Fibroblast of gingiva (primary cell): Measurements from ENCODE around the gene HOXC6.
"Not testable (repeated sequence)": the region's sequence is repeated elsewhere in the genome, so short reads cannot be mapped to it uniquely, and the experiment has no call there.

Experiments
- DNase-seq: peaks from one replicate; pipeline ENCODE4 v3.0.0-alpha.2; 2011; ENCODE audit warnings: low read depth

HOXC6 gene

DNA sequence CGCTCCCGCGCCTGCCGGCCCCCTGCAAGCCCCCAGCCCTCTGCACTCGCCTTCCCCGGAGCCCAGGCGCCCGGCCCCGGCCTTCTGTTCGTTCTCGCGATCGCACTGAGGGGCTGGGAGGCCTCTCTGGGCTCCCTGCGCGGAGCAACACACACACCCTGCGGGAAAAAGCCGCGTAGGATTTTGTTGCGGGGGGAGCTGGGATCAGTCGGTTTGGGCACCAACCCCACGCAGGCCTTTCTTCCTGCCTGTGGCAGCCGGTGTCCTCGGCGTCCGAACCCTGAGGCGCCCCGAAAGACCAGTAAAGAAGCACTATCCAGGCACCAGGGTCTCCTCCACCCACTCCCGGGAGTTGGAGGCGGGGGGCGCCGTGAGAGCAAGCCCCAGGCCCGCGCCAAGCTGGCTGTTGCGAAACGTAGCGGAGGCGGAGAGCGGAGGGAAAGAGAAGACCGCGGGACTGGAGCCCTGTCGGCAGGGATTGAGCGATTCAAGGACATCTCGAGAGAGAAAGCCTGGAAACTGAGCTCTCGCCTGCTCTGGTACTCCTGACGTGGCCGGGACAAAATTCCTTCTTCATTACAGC, 2.7 kb downstream of the HOXC6 start:
- DNase-seq, result peak; percentile 2

GRCh38 chr12:54031480-54031879, 3.2 kb downstream of the HOXC6 start:
- DNase-seq, result no peak

DNA sequence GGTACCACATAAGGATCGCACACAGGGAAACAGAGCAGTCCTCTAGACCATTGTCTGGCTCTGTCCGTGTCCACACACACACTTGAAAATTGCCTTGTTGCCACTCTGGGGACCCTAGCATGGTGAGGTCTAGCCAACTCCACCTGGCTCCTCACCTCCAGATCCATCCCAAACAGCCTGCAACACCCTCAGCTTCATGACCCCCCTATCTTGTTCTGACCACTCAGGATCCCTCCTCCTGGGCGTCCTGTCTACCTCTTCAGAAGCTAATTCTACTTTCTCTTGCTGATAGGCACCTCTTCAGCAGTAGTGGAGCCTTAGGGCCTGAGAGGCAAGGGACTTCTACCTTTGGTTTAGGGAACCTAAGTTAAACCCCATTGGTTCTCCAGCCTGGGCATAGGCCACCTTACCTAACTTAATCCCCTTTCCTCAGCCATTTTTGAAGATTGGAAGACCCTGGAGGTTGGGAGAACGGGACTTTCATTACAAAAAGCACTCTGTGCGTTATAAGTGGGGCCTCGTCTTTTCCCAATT, 3.9 kb downstream of the HOXC6 start:
- no peak for DNase-seq

- peak; percentile 16 for DNase-seq
Measured at GRCh38 chr12:54032627-54033100, 4.4 kb downstream of the HOXC6 start, which contains the start of gene HOXC5. Gene HOXC5, plus strand, starts transcription at chr12:54033050. Its CDS starts 73 bp downstream, at chr12:54033123.

DNA sequence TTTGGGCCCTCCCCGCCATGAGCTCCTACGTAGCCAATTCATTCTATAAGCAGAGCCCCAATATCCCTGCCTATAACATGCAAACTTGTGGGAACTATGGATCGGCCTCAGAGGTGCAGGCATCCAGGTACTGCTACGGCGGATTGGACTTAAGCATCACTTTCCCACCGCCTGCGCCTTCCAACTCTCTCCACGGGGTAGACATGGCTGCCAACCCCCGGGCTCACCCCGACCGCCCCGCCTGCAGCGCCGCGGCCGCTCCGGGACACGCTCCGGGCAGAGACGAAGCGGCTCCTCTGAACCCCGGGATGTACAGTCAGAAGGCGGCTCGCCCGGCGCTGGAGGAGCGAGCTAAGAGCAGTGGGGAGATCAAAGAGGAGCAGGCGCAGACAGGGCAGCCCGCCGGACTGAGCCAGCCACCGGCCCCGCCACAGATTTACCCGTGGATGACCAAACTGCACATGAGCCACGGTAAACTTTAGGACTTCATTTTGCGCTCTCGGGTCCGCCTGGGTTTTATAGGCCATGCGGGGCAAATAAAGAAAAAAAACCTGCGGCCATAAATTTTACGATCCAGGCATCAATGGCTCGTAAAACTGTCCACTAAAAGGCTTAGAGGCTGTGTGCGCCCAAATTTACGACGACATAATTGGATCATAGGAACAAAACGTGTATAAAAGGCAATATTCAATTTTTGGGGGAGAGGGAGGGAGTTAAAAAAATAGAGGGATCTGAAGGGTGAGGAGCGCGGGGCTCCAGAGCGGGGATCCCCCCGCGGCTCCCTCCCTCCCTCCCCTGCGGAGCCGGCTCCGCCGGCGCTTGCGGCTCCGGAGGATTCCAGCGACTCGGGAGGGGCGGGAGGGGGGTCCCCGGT, 5.1 kb downstream of the HOXC6 start:
- no peak for DNase-seq

GRCh38 chr12:54033980-54034784, 5.9 kb downstream of the HOXC6 start:
- no peak for DNase-seq

DNA sequence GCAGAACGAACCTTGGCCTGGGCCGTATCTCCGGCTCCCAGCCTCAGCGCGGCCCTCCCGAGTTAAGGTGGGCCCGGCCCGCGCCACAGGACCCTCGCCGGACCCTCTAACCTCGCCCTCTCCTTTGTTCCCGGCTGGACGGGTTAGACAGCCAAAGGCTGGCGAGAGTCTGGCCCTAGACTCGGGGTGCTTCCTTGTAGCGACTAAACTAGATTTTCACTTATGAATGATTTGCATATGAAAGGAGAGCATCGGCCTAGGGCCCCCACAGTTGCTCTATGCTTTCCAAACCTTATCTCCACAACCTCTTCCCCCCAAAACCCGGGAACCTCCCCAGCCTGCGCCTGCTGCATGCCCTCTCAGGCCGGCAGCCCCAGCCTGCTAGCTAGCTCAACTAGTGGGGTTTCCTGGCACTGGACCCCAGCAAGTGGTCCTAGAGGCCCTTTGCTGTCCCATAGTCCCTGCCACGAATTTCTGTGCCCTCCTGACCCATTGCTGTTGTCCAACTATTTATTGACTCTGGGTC, 6.6 kb downstream of the HOXC6 start:
- no peak for DNase-seq

GRCh38 chr12:54035568-54036264, 7.5 kb downstream of the HOXC6 start:
- DNase-seq, result no peak

- DNase-seq, result no peak
Measured at GRCh38 chr12:54036620-54037359, 8.6 kb downstream of the HOXC6 start.

GRCh38 chr12:54037360-54038283, 9.4 kb downstream of the HOXC6 start:
- no peak for DNase-seq

DNA sequence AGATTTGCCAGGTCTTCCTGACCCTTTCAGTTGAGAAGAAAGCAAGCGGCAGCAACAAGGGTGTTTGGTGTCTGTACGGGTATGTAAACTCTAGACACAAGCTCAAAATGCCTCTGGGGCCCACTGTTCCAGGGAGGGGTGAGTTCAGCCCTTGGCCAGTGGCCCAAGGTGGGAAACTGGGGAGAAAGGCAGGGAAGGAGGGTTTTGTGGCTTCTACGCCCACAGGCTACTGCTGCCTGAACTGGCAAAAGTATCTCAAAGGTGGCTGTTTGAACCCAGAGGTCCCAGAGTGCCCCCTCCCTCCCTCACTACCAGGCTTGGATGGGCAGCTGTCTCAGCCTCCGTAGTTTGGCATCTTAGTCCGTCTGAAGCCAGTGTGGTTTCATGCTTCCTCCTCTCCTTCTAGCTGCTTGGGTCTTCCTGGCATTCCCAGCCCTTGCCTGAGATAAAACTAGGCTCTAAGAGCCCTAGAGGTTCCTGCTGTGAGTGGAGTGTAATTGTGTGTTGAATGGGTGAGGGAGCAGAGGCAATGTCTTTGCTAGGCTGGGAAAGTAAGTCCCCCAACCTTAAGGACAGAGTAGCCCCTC, 10.1 kb downstream of the HOXC6 start:
- no peak for DNase-seq

DNA sequence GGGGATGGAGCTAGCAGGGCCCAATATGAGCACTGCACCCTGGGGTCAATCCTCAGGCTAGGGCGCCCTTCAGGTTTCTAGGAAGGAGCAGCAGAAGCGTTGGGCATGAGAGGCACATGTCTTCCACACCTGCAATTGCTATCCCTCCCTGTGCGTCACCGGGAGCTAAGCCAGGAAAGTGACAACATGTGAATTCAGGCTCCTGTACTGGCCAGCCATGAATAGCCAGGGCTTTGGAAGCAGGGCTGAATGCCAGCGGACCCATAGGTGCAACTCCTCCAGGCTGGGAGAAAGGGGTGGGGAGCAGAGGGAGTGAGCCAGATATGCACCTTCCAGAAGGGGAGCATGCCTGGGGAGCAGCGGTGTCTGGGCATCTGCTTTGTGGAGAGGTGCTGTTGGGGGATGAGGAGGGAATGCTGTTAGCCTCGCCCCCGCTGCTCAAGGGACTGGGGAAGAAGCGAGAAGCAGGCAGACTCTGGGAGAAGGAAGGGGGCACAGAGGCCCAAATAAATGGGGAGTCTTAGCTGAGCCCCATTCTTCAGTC, 10.7 kb downstream of the HOXC6 start:
- no peak for DNase-seq

DNA sequence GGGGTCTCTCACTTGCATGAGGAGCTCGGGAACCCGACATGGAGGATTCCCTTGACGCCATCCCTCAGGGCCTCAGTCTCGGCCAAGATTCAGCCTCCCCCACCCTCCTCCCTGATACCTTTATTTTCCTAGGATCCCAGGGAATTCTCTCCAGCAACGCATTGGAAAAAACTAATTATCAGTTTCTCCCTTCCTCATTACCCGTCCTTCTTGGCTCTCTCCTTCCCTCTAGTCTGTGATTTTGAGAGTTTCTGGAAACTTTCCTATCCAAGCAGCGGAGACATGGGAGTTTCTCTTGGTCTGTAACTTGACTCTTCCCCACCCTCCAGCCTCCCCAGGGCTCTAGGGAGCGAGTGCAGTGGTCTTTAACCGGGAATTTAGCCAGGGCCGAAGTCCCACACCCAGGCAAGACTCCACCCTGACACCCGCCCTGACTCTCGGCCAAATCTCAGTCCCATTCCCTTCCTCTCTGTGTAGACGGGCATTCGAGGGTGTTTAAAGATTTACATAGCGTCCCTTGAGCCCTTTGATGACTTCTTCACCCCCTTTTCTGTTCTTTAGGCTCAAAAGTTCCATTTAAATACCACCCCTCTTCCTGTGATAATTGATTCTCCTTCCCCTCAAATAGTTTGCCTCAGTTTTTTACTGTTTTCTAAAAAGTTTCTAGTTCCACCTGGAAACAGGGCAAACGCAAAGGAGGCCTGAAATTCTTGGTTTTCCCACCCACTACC, 11.3 kb downstream of the HOXC6 start:
- no peak for DNase-seq

- DNase-seq, result no peak
Measured at GRCh38 chr12:54040148-54040494, 11.9 kb downstream of the HOXC6 start.

DNA sequence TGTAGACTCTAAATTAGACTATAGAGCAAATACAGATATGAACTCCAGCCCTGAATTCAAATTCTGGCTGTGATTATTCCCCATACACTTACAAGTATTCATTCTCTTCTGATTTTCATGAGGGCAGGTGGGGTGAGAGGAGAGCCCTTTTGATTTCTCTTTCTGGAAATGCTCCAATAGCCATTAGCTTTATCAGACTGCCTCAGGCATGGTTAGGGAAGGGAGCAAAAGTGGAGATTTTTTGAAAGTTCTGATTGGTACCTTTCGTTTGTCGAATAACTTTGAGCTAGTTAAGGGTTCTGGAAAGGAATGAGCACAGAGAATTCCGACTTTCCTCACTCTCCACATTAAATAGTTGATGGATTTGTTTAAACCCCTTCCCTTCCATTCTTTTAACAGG, 12.4 kb downstream of the HOXC6 start:
- no peak for DNase-seq

DNA sequence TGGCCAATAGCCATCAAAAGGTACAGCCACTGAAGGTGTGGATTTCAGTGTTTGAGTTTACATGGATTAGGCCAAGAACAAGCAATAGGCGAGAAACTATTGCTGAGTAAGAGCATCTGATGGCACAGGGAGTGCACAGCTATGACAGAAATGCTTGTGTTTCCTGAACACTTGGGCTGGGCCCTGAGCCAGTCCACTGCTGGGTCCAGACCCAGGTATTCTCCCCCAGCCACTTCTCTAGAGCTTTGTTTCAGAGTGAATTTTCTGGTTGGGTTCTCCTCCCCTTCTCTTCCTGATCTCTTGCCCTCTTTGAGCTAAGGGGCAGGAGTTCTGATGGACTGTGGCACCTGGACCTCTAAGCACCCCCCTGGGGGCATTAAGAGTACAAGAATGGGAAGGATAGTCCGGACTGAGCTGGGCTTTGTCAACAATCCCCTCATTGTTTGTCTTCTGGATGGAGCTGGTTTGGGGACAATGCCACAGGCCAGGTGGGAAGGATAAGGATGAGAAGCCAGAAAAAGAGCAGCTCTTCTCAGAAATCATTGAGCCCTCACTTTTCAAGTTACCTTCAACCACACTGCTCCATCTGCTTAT, 13.0 kb downstream of the HOXC6 start:
- no peak for DNase-seq

DNA sequence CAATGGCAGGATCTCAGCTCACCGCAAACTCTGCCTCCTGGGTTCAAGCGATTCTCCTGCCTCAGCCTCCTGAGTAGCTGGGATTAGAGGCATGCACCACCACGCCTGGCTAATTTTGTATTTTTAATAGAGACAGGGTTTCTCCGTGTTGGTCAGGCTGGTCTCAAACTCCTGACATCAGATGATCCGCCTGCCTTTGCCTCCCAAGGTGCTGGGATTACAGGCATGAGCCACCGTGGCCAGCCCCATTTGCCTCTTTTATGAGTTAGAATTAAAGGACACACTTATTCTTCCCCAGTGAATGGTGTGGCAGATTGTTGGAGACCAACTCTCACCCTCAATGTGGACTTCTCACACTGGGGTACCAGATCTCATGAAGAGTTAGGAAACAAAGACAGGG, 13.8 kb downstream of the HOXC6 start:
- DNase-seq, result not testable (repeated sequence)
